ENCODE data around the gene SUSD6.
"Not testable (repeated sequence)": the region's sequence is repeated elsewhere in the genome, so short reads cannot be mapped to it uniquely, and the experiment has no call there.

DNA sequence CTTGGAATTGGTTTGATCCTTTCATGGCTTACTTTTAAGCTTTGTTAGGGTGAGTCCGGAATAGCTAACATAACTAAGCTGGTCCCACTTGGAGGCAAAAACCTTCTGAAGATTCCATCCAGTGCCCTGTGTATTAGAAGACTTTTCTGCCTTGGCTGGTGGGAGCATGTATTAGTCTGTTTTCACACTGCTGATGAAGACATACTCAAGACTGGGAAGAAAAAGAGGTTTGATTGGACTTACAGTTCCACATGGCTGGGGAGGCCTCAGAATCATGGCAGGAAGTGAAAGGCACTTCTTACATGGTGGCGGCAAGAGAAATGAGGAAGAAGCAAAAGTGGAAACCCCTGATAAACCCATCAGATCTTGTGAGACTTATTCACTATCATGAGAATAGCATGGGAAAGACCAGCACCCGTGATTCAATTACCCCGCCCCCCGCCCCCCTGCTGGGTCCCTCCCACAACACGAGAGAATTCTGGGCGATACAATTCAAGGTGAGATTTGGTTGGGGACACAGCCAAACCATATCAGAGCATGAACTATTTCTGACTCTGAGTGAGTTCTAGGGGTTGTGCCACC is 30.9 kb downstream of the SUSD6 start:
- not testable (repeated sequence) for TF ChIP-seq CTCF (IDR thresholded peaks at IDR 0.05; ENCODE audit: low read length); EZH2 (optimal IDR thresholded peaks at IDR 0.05; ENCODE audit: low read depth, low read length); EZH2phosphoT487 (IDR thresholded peaks at IDR 0.05; ENCODE audit: low read length)

Measured in MM.1S (cell line).